Parathyroid adenoma (tissue), 2 donors: ENCODE data around the gene DENND5B.
A peak's percentile ranks its signal among the peaks of the same experiment; 100 is the strongest.

ENCODE experiments used
- H2AFZ ChIP-seq: fragments of 300-600 bp; sonication (generic); one replicate; pipeline ENCODE4 v1.7.0; 2017; ENCODE audit warnings: antibody characterized with exemption, mild to moderate bottlenecking
- H3K27ac ChIP-seq: fragments of 300-600 bp; sonication (generic); one replicate; pipeline ENCODE4 v1.7.0; 2017
- H3K27me3 ChIP-seq: fragments of 300-600 bp; sonication (generic); one replicate; pipeline ENCODE4 v1.7.0; 2017; ENCODE audit warnings: low read length; ENCODE audit not compliant: control insufficient read depth, insufficient read depth
- H3K36me3 ChIP-seq: fragments of 300-600 bp; sonication (generic); one replicate; pipeline ENCODE4 v1.7.0; 2017; ENCODE audit warnings: low read length; ENCODE audit not compliant: control insufficient read depth, insufficient read depth
- H3K4me1 ChIP-seq: fragments of 300-600 bp; sonication (generic); one replicate; pipeline ENCODE4 v1.7.0; 2017; ENCODE audit warnings: control low read depth
- H3K4me2 ChIP-seq: fragments of 300-600 bp; sonication (generic); one replicate; pipeline ENCODE4 v1.7.0; 2017; ENCODE audit warnings: low read length
- H3K4me3 ChIP-seq: fragments of 300-600 bp; sonication (generic); one replicate; pipeline ENCODE4 v1.7.0; 2017; ENCODE audit warnings: low read depth, low read length
- H3K79me2 ChIP-seq: fragments of 300-600 bp; sonication (generic); one replicate; pipeline ENCODE4 v1.7.0; 2017; ENCODE audit warnings: control low read depth
- H3K9ac ChIP-seq: fragments of 300-600 bp; sonication (generic); one replicate; pipeline ENCODE4 v1.7.0; 2017; ENCODE audit warnings: mild to moderate bottlenecking
- H3K9me3 ChIP-seq: fragments of 300-600 bp; sonication (generic); one replicate; pipeline ENCODE4 v1.7.0; 2017; ENCODE audit warnings: low read length; ENCODE audit not compliant: control insufficient read depth
- TF ChIP-seq, protein P1 (sequence below): fragments of 300-600 bp; sonication (generic); IDR thresholded peaks from one replicate; pipeline ENCODE4 v1.7.0; 2017; ENCODE audit warnings: antibody characterized with exemption, mild to moderate bottlenecking
- donor health status: primary hyperparathyroidism.

DENND5B gene

DNA sequence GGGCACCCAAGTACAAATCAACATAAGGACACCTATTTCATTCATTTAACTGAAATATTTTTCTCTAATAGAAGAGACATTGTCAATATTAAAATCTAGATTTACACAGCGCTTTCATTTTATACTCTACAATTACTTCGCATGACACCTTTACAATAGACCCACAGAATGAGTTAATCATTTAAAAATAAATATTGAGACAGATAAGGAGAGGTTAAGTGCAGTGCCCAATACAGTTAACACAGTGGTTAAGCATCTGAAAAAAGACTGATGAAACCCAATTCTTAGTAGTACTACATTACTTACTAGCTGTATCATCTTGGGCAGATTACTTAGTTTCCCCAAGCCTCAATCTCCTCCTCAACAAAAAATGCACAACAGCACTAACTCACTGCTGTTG, 116.2 kb downstream of the DENND5B start:
- no peaks in the 10 kb centered on the region for H3K36me3 ChIP-seq
- H3K4me2 ChIP-seq, result no peak overlapping the region
- no peaks in the 10 kb centered on the region for H3K9me3 ChIP-seq
- peaks cover 12% of the 10 kb centered on the region for H3K4me1 ChIP-seq
- no peak overlapping the region for H2AFZ ChIP-seq
- no peaks in the 10 kb centered on the region for H3K79me2 ChIP-seq
- H3K27me3 ChIP-seq, result no peaks in the 10 kb centered on the region
- TF ChIP-seq, protein P1, sequence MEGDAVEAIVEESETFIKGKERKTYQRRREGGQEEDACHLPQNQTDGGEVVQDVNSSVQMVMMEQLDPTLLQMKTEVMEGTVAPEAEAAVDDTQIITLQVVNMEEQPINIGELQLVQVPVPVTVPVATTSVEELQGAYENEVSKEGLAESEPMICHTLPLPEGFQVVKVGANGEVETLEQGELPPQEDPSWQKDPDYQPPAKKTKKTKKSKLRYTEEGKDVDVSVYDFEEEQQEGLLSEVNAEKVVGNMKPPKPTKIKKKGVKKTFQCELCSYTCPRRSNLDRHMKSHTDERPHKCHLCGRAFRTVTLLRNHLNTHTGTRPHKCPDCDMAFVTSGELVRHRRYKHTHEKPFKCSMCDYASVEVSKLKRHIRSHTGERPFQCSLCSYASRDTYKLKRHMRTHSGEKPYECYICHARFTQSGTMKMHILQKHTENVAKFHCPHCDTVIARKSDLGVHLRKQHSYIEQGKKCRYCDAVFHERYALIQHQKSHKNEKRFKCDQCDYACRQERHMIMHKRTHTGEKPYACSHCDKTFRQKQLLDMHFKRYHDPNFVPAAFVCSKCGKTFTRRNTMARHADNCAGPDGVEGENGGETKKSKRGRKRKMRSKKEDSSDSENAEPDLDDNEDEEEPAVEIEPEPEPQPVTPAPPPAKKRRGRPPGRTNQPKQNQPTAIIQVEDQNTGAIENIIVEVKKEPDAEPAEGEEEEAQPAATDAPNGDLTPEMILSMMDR, result no peak
- H3K4me3 ChIP-seq, result no peak overlapping the region
- H3K9ac ChIP-seq, result no peak overlapping the region
- no peak overlapping the region for H3K27ac ChIP-seq

DNA sequence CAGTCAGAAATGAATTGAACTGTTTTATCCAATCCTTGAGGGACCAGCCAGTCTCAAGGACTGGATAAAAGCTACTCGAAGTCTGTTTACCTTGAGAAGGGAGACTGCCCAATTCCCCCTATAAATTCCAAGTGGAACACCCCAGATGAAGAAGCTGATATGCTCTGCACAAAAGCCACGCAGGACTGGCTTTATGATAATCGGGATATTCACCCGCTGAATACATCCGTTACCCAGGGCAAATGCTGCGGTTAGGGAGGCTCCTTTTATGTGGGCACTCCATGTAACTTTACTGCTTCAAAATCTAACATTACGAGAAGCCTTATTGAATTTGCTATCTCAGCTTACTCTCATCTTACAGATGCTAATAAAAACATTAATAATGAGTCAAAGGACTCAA, 119.1 kb downstream of the DENND5B start:
- no peaks in the 10 kb centered on the region for H3K27me3 ChIP-seq
- no peak overlapping the region for H3K4me2 ChIP-seq
- no peak overlapping the region for H3K4me3 ChIP-seq
- H3K79me2 ChIP-seq, result no peaks in the 10 kb centered on the region
- H3K9me3 ChIP-seq, result no peaks in the 10 kb centered on the region
- TF ChIP-seq, protein P1, result no peak
- H3K36me3 ChIP-seq, result no peaks in the 10 kb centered on the region
- peaks cover 5% of the 10 kb centered on the region for H3K4me1 ChIP-seq
- no peak overlapping the region for H2AFZ ChIP-seq
- H3K27ac ChIP-seq, result no peak overlapping the region
- no peak overlapping the region for H3K9ac ChIP-seq

DNA sequence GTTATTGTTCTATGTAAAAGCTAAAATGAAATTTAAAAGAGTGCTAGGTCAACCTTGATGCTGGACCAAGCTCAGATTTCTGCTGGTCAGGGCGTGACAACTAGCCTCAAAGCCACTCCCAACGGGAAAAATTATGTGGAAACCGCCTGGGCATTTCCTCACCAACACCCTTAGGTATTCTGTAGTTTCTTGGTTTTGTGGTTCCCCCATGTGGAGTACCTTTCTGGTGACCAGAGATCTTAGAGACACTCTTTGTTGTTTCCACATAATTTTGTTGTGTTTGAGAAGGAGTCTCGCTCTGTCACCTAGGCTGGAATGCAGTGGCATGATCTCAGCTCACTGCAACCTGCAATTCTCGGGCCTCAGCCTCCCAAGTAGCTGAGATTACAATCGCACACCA, 119.9 kb downstream of the DENND5B start:
- no peak overlapping the region for H3K4me3 ChIP-seq
- H3K27me3 ChIP-seq, result no peaks in the 10 kb centered on the region
- no peaks in the 10 kb centered on the region for H3K9me3 ChIP-seq
- TF ChIP-seq, protein P1, result no peak
- H3K27ac ChIP-seq, result peak overlapping the region; percentile 41
- H2AFZ ChIP-seq, result peak overlapping the region; percentile 26
- H3K4me1 ChIP-seq, result peaks cover 5% of the 10 kb centered on the region
- no peaks in the 10 kb centered on the region for H3K79me2 ChIP-seq
- H3K4me2 ChIP-seq, result no peak overlapping the region
- no peak overlapping the region for H3K9ac ChIP-seq
- H3K36me3 ChIP-seq, result no peaks in the 10 kb centered on the region

DNA sequence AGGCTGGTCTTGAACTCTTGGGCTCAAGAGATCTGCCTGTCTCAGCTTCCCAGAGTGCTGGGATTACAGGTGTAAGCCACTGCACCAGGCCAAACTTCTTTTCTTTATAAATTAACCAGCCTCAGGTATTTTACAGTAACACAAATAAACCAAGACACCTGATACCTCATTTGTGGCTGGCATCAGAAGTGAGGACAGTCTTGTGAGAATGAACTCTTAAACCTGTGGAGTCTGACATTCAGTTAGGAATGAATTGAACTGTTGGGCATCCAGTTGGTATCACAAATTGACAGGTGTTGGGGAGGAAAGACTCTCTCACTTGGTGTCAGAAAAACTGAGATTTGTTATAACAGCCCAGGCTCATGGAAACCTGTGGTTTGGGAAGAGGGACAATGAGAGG, 120.5 kb downstream of the DENND5B start:
- Histone ChIP-seq H3K27ac (no peak overlapping the region), H3K4me2 (no peak overlapping the region), H3K36me3 (no peaks in the 10 kb centered on the region), H3K79me2 (no peaks in the 10 kb centered on the region), H3K9me3 (no peaks in the 10 kb centered on the region), H2AFZ (no peak overlapping the region), H3K9ac (no peak overlapping the region), H3K27me3 (no peaks in the 10 kb centered on the region), H3K4me1 (peaks cover 5% of the 10 kb centered on the region), H3K4me3 (no peak overlapping the region)
- TF ChIP-seq, protein P1, result no peak

DNA sequence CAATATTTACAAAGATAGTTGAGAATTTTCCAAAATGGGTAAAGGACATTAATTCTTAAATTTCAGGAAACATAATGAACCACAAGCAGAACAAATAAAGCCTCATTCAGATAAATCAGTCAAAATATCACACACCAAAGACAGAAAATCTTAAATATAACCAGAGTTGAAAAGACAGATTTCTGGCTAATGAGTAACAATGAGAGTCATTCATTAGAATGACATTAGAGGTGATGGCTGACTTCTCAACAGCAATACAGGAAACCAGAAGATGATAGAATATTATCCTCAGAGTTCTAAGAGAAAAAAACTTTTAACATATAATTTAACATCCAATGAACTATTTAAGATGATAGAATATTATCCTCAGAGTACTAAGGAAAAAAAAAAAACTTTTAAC, 124.2 kb downstream of the DENND5B start:
- Histone ChIP-seq H3K4me1 (peaks cover 4% of the 10 kb centered on the region), H3K4me2 (no peak overlapping the region), H2AFZ (no peak overlapping the region), H3K4me3 (no peak overlapping the region), H3K27ac (no peak overlapping the region), H3K36me3 (no peaks in the 10 kb centered on the region), H3K79me2 (peaks cover 4% of the 10 kb centered on the region), H3K9ac (no peak overlapping the region), H3K27me3 (no peaks in the 10 kb centered on the region), H3K9me3 (no peaks in the 10 kb centered on the region)
- TF ChIP-seq, protein P1, result no peak
